NCI-H2107 treated with DMSO at 0.1 percent for 48 hours (cell line): ENCODE data around the gene MAPK14.

Source experiments
- DNase-seq: peaks from one replicate; lab custom pipeline; 2025; ENCODE audit not compliant: unreplicated experiment; lab: John Stamatoyannopoulos, UW

MAPK14 gene

DNA sequence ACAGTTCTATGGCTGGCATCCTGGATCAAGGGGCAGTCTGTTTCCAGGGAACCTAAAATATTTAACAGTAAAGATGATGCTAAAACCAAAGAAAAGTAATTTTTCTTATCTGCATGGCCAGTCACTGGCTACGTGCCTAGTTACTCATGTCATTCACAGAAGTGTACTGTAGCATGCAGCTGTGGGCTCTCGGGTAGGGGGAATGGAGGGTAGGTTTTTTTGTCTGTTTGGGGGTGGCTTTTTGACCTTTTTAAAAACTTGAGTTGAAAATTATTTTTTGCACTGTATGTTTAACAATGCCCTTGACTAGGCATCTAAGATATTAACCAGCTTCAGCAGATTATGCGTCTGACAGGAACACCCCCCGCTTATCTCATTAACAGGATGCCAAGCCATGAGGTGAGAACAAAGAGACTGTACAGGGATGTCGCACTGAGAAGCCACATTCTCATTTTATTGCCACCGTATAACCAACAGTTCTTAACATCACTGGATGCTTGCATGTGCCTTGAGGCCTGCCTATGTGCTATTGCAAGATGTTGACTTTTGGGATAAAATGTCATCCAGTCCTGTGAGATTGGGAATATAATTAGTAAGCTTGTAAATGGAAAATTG lies 72.4 kb downstream of the MAPK14 start:
- no peak for DNase-seq

DNA sequence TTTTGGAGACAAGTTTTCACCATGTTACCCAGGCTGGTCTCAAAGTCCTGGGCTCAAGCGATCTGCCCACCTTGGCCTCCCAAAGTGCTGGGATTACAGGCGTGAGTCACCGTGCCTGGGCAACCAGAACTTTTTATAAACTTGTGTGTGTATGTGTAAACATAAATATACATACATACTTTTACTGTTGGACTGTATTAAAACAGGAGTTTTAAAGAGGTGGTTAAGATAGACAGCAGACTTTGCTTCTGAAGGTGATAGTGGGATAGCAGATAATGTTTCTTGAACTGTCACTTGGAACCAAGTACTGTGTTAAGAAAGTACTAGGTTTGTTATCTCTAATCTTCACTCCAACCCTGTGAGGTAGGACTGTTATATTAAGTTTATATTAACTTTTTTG lies 74.1 kb downstream of the MAPK14 start:
- DNase-seq, result no peak

GRCh38 chr6:36102853-36103252 lies 75.2 kb downstream of the MAPK14 start:
- DNase-seq, result no peak

- no peak for DNase-seq
These were observed 77.2 kb downstream of the MAPK14 start for GRCh38 chr6:36104836-36105235.

GRCh38 chr6:36109092-36109491 lies 81.5 kb downstream of the MAPK14 start:
- DNase-seq, result no peak

GRCh38 chr6:36110050-36110449 lies 82.4 kb downstream of the MAPK14 start:
- no peak for DNase-seq

DNA sequence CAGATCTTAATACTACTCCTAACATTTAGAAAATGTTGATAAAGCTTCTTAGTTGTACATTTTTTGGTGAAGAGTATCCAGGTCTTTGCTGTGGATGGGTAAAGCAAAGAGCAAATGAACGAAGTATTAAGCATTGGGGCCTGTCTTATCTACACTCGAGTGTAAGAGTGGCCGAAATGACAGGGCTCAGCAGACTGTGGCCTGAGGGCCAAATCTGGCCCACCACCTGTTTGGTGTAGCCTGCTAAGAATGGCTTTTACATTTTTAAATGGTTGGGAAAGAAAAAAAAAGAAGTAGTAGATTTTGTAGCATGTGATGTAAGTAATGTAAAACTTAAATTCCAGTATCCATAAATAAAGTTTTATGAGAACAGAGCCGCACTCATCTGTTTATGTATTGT lies 83.3 kb downstream of the MAPK14 start:
- no peak for DNase-seq

DNA sequence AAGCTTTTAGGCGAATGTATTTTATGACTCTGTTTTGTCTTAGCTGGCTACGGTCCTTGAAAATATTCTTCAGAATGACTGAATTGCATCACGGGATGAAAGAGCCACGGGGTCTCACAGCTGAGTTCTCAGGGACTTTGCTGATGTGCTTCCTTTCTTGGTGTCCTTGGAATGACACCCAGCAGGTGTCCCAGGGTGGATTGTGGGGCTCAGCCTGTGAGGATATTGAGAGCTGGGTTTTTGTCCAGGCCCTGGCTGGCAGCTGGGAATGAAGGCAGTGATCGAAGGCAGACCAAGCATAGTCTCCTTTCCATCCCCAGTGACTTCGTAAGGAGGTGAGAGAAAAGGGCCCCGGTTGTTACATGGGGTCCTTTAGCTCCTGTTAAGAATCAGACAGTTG lies 83.9 kb downstream of the MAPK14 start:
- DNase-seq, result no peak

DNA sequence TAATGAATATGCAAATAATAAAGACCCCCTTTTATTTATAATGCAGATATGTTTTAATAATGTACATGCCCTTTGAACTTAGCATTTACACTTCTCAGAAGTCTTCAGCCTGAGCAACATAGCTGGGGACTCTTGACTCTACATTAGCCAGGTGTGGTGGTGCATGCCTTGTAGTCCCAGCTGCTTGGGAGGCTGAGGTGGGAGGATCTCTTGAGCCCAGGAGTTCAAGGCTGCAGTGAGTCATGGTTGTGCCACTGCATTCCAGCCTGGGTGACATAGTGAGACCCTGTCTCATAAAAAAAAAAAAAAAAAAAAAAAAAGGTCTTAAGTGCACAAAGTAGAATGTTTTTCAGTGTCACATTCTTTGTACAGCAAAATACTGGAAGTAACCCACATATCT lies 85.4 kb downstream of the MAPK14 start:
- DNase-seq, result no peak

GRCh38 chr6:36113703-36114102 lies 86.1 kb downstream of the MAPK14 start:
- no peak for DNase-seq

GRCh38 chr6:36114798-36115408 lies 87.3 kb downstream of the MAPK14 start:
- no peak for DNase-seq

DNA sequence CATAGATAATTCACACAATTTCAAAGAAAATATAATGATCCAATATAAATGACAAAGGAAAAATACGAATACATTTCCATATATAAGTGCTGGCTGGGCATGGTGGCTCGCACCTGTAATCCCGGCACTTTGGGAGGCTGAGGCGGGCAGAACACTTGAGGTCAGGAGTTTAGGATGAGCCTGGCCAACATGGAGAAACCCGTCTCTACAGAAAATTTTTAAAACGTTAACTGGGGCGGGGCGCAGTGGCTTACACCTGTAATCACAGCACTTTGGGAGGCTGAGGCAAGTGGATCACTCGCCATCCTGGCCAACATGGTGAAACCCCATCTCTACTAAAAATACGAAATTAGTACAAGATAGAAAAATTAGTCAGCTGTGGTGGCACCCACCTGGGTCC lies 87.8 kb downstream of the MAPK14 start:
- DNase-seq, result no peak

DNA sequence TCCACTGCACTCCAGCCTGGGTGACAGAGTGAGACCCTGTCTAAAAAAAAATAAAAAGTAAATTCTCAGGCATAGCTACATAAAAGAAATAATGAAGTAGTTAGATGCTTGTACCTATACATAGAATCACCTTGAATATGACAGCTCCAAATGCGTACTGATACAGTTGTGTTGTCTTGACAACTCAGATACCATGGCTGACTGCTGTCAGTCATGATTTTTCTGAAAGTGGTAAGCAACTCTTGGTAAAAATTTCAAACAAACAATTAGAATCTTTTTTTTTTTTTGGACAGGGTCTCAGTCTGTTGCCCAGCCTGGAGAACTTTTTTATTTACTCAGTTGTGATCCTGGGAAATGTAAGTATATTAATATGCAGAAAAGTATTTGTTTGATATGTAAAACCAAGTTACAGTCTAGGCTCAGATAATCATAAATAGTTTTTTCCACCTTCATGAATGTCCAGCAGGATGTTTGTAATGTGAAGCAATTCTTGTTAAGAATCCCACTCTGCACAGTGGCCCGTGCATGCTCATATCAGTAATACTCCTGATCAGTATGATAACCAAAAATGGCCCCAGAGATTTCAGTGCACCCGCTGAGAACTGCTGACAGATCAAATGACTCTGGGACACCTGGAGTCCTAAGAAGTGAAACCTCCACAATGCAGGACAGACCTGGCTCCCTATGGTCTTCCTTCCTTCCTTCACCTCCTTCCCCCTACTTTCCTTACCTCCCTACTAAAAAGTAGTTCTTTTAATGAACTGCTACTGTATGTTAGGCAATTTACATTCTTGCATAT lies 88.7 kb downstream of the MAPK14 start:
- DNase-seq, result no peak

DNA sequence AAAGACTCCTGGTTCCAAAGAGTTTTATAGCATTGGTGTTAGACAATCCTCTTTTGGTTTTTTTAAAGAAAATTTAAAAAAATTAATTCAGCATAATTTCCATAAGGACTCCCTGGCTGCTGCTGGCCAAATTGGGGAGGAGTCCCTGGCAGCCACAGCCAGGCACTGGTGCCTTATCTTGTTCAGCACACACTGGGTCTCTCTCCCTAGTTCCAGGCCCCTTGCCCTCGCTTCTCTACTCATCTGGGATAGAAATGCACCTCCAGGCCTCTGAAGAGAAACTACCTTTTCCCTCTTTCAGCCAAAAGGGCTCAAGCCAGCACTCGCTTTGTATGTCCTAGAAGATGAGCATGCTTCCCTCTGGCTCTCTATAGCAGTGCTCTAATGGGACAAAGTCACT lies 89.3 kb downstream of the MAPK14 start:
- DNase-seq, result no peak

DNA sequence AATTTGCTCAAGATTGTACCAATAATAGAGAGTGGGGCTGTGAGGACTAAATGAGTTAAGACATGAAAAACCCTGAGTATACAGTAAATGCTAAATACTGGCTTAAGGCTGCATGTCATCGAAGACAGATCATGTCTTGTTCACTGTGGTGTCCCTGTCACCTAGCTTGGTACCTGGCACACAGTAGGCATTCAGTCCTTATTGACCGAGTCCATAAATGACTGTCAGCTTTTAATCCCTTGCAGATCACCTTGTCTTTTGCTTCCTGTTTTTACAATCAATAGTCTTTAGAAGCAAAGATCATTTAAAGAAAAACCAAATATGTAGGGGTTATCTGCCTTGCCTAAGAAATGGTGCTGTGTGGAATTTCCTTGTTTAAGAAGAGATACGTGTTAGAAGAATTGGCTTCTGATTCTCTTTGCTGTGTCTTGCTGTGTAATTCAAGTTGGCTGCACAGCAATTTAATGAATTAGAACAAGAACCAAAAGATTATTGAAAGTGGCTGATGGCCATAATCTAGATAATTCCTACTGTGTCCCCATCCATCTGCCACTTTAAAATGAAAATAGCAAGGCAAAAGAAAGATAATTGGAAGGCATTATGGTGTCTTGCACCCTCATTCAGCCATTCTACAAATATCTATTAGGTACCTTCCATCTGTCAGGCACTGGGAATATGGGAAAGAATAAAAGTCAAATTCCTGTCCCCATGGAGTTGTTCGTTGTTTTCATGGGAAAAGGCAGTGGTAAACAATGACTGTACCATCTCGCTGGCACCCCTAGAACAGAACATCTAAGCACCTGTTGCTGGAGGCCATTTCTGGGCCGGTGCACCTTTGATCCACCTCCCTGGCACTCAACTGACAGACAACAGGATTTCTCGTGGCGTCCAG lies 90.3 kb downstream of the MAPK14 start:
- no peak for DNase-seq

GRCh38 chr6:36118550-36119107 lies 91.0 kb downstream of the MAPK14 start:
- no peak for DNase-seq

- no peak for DNase-seq
These were observed 91.6 kb downstream of the MAPK14 start for GRCh38 chr6:36119209-36119608.

DNA sequence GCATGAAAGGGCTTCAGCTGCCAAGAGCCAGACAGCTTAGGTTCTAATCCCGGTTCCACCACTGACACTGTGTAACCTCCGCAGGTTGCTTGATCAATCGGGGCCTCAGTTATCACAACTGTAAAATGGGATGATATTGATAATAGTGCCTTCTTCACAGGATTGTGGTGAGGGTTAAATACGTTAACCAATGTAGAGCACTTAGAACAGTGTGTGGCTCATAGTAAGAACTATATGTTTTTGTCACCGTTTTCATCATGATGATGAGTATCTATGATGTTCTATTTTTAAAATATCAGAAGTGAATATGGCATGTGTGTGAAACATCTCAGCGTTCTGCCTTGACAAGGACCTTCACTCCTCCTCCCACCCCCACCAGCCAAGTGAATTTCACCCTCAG lies 92.4 kb downstream of the MAPK14 start:
- DNase-seq, result no peak

GRCh38 chr6:36120539-36120938 lies 92.9 kb downstream of the MAPK14 start:
- no peak for DNase-seq

GRCh38 chr6:36120979-36121786 lies 93.6 kb downstream of the MAPK14 start:
- DNase-seq, result no peak
